NCI-H128 (cell line): Measurements from ENCODE around the gene ZSCAN20.

Experiments
- DNase-seq: peaks from one replicate; lab custom pipeline; 2025; ENCODE audit not compliant: unreplicated experiment; lab: John Stamatoyannopoulos, UW

Gene ZSCAN20

DNA sequence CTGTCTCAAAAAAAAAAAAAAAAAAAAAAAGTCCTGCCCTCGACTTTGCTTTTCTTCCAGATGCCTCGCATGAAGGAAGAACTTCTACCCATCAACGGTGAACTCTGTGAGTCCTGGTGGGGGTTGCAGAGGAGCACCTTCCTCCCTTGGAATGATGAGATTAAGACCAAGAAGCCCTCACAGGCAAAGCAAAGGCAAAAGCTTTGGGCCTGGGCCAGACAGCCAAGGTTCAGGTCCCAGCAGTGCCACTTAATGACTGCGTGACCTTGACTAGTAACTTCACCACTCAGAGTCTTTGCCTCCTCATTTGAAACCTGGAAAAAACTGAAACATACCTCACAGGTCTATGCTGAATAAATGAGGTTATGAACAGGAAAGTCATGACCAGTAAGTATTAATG, 55.5 kb downstream of the ZSCAN20 start:
- no peak for DNase-seq

DNA sequence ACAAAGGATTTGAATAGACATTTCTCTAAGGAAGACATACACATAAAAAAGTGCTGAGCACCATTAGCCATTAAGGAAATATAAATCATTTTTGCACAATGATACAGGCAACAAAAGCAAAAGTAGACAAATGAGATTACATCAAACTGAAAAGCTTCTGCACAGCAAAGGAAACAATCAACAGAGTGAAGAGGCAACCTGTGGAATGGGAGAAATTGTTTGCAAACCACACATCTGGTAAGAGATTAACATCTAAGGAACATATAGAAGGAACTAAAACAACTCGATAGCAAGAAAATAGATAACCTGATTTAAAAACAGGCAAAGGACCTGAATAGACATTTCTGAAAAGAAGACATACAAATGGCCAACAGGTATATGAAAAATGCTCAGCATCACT, 57.5 kb downstream of the ZSCAN20 start:
- no peak for DNase-seq

DNA sequence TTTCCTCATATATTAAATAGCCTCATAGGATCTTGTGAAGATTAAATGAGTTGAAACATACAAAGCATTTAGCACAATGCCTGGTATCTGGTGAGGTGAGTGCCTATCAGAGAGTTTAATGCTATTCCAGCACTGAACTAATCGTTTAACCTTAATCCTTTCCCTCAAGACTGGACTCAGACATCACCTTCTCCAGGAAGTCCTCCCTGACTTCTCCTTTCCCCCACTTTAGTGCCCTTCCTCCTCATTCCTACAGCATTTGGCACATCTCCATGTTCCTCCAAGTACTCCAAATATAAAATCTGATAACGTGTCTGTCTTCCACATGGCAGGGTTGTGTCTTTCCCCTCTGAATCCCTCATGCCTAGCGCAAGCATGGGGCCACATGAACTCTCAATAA, 59.8 kb downstream of the ZSCAN20 start:
- DNase-seq, result no peak

DNA sequence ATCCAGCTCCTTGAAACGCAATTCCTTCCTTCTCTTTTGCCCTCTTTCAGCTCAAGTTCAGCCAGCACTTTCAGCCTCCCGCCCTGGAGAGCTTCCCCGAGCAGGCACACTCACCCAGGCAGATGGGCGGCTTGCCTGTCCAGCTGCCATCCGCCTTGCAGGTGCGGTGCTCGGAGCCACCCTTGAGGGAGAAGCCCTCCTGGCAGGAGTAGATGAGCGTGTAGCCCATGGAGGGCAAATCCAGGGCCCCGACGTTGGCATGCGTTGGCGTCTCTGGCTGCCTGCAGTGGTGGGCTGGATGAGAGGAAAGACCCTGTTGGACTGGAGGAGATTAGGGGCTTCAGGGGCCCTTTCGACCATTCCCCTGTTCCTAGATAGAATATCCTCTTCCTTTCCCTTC, 60.5 kb downstream of the ZSCAN20 start:
- no peak for DNase-seq

- no peak for DNase-seq
These were observed 62.9 kb downstream of the ZSCAN20 start for GRCh38 chr1:33535334-33535733.

DNA sequence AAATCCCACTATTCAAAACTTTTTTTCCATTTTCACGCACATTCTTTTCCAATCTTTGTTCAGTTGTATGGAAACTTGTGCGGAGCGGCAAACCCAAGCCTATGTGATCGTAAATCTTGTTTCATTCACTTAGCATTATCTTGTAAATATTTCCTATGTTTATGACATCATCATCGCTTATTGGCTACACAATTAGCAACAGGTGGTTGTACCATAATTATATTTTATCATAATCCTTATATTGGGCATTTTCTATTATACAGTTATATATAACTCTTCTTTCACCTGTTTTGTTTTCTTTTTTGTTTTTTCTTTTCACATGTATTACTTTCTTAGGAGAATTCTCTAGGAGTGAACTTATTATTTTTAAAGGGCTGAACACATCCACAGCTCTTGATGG, 65.4 kb downstream of the ZSCAN20 start:
- no peak for DNase-seq

DNA sequence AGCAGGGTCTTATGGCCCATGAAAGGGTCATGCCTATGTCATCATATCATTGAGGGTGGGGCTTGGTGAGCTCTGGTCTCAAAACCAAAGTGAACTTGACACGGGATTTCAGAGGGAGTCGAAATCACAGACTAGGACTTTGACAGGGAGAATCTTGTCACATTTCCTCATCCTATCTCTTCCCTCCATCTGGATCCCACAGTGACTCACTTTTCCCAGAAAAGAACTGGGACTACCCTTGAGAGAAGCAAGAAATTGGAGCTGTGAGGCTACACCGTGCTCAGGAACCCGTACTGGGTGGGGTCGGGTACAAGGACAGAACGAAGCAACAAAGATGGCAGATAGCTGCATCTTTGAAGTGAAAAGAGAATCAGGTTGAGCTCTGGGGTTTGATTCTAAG, 69.5 kb downstream of the ZSCAN20 start:
- no peak for DNase-seq
